ENCODE results near the gene SORCS2.

DNA sequence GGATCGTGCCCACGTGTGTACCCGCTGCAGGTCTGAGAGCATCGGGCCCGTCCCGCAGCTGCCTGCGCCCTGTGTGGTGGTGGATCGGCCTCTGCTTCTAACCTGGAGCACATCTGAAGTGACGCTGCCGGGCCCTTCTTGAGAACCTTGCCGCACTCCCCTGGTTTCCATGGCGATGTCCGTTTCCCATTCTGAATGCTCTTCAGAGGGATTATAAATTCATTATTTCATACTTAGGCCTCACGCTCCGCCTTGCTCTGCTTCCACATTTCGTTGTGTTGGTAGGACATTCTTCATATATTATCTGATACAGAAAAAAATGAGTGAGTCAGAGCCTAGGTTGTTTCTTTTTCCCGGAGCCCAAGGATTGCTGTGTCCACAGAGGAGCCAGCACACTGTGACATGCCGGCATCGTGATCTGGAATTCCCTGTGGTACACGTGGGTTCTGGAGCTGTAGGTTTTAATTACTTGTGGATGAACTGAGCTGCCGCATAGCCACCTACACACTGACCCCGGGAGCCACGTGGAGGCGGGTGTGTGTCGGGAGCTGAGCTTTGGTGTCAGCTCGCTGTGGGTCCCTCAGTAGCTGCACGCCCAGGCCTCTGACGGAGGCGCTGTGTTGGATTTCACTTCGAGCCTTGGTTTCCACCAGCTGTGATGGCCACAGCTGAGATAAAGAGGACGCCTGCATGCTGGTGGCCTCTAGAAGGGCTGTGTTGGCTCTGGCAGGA, 179.0 kb downstream of the SORCS2 start:
- no peak for TF ChIP-seq POLR2A (IDR thresholded peaks at IDR 0.05)
- TF ChIP-seq, protein P1, sequence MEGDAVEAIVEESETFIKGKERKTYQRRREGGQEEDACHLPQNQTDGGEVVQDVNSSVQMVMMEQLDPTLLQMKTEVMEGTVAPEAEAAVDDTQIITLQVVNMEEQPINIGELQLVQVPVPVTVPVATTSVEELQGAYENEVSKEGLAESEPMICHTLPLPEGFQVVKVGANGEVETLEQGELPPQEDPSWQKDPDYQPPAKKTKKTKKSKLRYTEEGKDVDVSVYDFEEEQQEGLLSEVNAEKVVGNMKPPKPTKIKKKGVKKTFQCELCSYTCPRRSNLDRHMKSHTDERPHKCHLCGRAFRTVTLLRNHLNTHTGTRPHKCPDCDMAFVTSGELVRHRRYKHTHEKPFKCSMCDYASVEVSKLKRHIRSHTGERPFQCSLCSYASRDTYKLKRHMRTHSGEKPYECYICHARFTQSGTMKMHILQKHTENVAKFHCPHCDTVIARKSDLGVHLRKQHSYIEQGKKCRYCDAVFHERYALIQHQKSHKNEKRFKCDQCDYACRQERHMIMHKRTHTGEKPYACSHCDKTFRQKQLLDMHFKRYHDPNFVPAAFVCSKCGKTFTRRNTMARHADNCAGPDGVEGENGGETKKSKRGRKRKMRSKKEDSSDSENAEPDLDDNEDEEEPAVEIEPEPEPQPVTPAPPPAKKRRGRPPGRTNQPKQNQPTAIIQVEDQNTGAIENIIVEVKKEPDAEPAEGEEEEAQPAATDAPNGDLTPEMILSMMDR (IDR thresholded peaks at IDR 0.05), result no peak

All from esophagus squamous epithelium (tissue), 4 donors.